HCT116 (cell line): ENCODE measurements around the gene OSBPL5.

Source experiments
- CBX3 ChIP-seq: IDR thresholded peaks from 2 replicates; pipeline ENCODE4 v1.6.1; 2012; ENCODE audit warnings: low read depth
- CEBPB ChIP-seq: IDR thresholded peaks from 2 replicates; pipeline ENCODE4 v1.6.1; 2012; ENCODE audit warnings: low read depth
- CTCF ChIP-seq, 3 experiments: fragments of 200-600 bp in 1 of 3; sonication (generic) in 1 of 3; IDR thresholded peaks in 2 of 3; conservative IDR thresholded peaks in 1 of 3; 2 replicates each; pipeline ENCODE4 v1.5.1; 2012 to 2017; ENCODE audit warnings: low read depth in 2 of 3, low read length in 2 of 3, antibody characterized with exemption in 1 of 3, borderline replicate concordance in 1 of 3, control low read depth in 1 of 3, mild to moderate bottlenecking in 1 of 3, mixed read lengths in 1 of 3, mixed run types in 1 of 3, moderate library complexity in 1 of 3; ENCODE audit not compliant: insufficient read depth in 1 of 3
- EZH2 ChIP-seq: fragments of 200-600 bp; sonication (generic); IDR thresholded peaks from 2 replicates; pipeline ENCODE4 v1.6.1; 2017; ENCODE audit warnings: antibody characterized with exemption, mixed run types
- JUND ChIP-seq: IDR thresholded peaks from 2 replicates; pipeline ENCODE4 v1.6.1; 2012
- POLR2A ChIP-seq: IDR thresholded peaks from 2 replicates; pipeline ENCODE4 v1.7.0; 2011; ENCODE audit warnings: borderline replicate concordance; ENCODE audit not compliant: insufficient read depth, insufficient read length; ENCODE audit errors: extremely low read depth
- POLR2AphosphoS5 ChIP-seq: IDR thresholded peaks from 2 replicates; pipeline ENCODE4 v1.6.1; 2011; ENCODE audit warnings: mild to moderate bottlenecking, low read depth, low read length, moderate library complexity
- RAD21 ChIP-seq: IDR thresholded peaks from 2 replicates; pipeline ENCODE4 v1.6.1; 2012; ENCODE audit warnings: low read depth, mild to moderate bottlenecking
- REST ChIP-seq: IDR thresholded peaks from 2 replicates; pipeline ENCODE4 v1.6.1; 2012; ENCODE audit warnings: low read depth
- SIN3A ChIP-seq: IDR thresholded peaks from 2 replicates; pipeline ENCODE4 v1.6.1; 2012; ENCODE audit warnings: low read depth
- SP1 ChIP-seq: IDR thresholded peaks from 2 replicates; pipeline ENCODE4 v1.6.1; 2012; ENCODE audit warnings: low read depth
- ZFX ChIP-seq: fragments of 450-650 bp; IDR thresholded peaks from 2 replicates; pipeline ENCODE4 v1.6.1; 2017
- ZNF274 ChIP-seq: fragments of 200-500 bp; sonication (Bioruptor generic); IDR thresholded peaks from 2 replicates; pipeline ENCODE4 v1.6.1; 2014; ENCODE audit warnings: mild to moderate bottlenecking, low read depth, low read length, inconsistent platforms
- TF ChIP-seq, protein P1 (sequence below): IDR thresholded peaks from 2 replicates; pipeline ENCODE4 v1.6.1; 2012

GRCh38 chr11:3165152-3165705 is at the start of gene OSBPL5:
- TF ChIP-seq POLR2A (no peak), EZH2 (no peak), CEBPB (no peak), JUND (no peak), CTCF (IDR thresholded peaks at IDR 0.05 in 2 of 3, conservative IDR thresholded peaks at IDR 0.05 in 1 of 3; ENCODE audit: borderline replicate concordance in 1 of 3, insufficient read depth in 1 of 3, low read depth in 2 of 3, low read length in 2 of 3) (no peak), SIN3A (no peak), CBX3 (no peak), RAD21 (no peak), SP1 (peak; percentile 71; the same call in 1 of the 2 replicates), ZNF274 (no peak), ZFX (peak; percentile 89; the same call in 1 of the 2 replicates), POLR2AphosphoS5 (peak; percentile 81), REST (no peak)
- TF ChIP-seq, protein P1, sequence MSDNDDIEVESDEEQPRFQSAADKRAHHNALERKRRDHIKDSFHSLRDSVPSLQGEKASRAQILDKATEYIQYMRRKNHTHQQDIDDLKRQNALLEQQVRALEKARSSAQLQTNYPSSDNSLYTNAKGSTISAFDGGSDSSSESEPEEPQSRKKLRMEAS: no peak; the same call in 1 of the 2 replicates
